Suppressor macrophage treated with lipopolysaccharide for 1 hour (primary cell): Measurements from ENCODE around the gene UGT2B11.
A peak's percentile ranks its signal among the peaks of the same experiment; 100 is the strongest.
"Not testable (repeated sequence)": the region's sequence is repeated elsewhere in the genome, so short reads cannot be mapped to it uniquely, and the experiment has no call there.

Experiments
- DNase-seq, 3 donors: peaks; one replicate each; pipeline ENCODE4 v3.0.0-alpha.2; 2020 to 2022

The UGT2B11 gene

DNA sequence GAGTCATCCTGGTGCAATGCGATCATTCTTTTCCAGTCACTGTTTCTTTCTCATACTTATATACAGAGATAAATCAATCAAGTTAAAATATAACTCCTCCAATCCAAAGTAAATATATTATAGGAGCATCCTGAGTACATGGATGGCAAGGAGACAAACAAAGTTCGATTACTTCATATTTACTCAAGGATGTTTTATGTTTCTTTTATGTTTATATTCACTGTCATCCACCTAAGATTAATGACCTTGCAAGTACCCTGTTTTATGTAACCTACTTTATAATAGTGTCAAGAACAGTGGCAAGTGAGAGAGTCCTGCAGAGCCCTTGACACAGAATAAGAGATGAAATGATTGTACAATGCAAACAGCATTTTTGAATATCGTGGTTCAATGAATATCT lies at the start of gene UGT2B11:
TSS of gene UGT2B11 (minus strand) at position 33 of the 400 bp plus-strand sequence. CDS start at position 7, 26 bp downstream.
- DNase-seq = no peak

DNA sequence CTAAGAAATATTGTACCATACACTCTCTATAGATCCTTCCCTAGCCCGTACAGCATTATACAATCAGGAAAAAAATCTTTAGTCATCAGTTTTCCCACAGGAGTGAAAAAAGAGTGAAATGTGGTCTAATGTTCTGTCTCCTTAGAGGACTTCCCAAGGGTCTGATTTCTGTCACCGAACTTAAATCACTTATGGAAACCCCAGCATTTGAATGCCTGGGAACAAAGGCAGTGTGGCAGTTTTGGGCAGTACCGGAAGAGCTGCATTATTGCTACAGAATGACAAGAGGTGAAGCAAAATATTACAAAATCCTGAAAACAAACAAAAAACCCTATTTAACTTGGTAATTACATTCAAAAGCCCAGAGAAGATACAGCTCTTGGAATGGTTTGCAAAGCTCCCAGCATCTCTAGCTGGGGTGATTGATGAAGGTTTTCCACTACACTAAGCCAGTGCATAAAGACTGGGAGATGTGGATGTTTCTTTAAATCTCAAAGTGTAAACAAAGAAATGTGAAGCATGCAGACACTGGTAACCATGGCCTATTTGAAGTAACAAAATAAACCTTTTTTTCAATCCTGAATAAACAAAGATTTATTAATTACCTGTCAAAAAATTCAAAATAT lies 38.7 kb upstream of the UGT2B11 start:
- DNase-seq = not testable (repeated sequence)

DNA sequence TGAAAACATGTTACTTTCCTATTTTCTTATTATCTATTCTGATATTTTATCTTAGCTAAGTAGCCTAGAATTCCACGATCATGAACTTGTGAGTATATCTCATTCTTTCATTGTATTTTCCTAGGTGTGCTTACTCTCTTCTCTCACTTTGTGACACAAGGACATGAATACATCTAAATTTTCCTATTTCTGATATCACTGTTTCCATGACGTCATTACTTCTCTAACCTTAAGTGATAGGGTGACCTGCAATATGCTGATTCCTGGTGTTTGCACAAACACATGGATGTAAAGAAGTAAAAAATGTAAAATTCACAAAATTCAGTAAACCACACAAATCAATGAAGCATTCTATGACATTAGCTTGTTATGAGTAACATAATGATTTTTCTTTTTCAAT lies 36.3 kb upstream of the UGT2B11 start:
- DNase-seq = not testable (repeated sequence)

DNA sequence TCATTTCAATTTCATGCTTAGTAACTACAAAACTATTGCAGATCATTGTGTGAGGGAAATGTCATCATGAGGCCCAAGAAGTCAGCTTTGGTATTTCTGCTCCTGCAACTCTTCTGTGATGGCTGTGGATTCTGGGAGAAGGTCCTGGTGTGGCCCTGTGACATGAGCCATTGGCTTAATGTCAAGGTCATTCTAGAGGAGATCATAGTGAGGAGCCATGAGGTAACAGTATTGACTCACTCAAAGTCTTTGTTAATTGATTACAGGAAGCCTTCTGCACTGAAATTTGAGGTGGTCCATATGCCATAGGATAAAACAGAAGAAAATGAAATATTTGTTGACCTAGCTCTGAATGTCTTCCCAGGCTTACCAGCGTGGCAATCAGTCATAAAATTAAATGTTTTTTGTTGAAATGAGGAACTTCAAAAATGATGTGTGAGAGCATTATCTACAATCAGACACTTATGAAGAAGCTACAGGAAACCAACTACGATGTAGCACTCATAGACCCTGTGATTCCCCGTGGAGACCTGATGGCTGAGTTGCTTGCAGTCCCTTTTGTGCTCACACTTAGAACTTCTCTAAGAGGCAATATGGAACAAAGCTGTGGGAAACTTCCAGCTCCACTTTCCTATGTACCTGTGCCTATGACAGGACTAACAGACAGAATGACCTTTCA lies 28.2 kb upstream of the UGT2B11 start:
- DNase-seq = not testable (repeated sequence)

DNA sequence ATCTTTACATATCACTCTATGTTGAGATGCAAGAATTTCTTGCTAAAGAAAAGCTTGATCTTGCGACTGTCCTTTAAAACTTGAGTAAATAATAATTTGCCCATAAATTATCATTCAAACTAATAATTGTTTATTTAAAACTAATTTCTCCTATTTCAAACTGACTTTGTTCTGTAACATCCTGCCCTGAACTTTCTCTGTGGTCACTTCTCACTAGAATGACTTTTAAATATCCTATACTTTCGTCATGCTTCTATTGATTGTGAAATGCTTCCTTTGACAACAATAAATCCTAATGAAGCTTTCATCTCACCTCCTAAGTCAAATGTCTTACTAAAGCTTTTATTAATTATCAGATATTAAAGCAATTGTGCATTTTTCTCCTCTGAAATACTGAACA lies 27.2 kb upstream of the UGT2B11 start:
- not testable (repeated sequence) for DNase-seq

DNA sequence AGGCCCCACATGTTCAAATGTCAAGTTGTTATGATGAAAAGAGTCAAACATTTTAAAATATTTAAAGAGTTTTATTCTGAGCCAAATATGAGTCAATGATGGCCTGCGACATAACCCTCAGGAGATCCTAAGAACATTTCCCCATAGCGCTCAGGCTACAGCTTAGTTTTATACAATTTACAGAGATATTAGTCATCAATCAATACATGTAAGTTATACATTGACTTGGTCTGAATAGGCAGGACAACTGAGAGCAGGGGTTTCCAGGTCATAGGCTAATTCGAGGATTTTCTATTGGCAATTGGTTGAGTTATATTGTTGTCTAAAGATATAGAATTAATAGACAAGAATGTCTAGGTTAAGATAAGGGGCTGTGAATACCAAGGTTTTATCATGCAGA lies 26.2 kb upstream of the UGT2B11 start:
- not testable (repeated sequence) for DNase-seq

DNA sequence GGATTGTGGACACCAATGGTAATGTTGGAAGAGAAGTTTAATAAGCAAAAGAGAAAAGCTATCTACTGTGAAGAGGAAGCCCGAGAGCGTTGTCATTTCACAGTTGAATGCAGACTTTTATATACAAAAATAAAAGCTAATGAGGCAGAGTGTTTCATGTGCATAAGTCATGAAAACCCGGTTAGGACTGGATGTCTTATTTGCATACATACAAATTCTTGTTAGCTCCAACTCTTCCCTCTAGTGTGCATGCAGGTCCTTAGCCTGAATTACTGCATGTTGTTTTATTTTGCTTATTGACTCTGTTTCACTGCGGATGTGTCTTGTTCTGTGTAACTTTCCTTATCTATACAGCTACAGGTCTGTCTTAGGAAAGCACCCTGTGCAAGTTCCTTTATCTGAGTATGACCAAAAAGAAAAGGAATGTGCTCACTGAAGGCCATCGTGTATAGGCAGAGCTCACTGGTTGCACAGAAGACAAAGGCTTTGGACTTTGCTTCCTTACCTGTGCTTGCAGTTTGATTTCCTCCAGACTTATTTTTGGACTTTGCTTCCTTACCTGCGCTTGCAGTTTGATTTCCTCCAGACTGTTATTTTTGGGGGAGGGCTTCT lies 25.1 kb upstream of the UGT2B11 start:
- DNase-seq = no peak

DNA sequence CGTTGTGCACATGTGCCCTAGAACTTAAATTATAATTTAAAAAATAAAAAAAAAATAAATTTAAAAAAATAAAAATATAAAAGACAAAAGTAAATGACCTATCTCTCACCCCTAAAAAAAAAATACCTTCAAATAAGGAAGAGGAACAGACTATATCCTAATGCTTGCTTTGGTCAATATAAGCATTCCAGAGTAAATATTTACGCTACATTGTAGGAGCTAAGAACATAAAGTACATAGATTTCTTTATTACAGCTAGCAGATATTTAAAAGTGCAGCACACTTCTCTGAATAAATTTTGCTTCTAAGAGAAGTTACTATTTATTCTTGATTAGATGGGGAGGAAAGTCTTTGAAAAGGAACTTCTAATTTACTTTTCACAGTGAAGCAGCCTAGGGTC lies 24.5 kb upstream of the UGT2B11 start:
- no peak for DNase-seq

DNA sequence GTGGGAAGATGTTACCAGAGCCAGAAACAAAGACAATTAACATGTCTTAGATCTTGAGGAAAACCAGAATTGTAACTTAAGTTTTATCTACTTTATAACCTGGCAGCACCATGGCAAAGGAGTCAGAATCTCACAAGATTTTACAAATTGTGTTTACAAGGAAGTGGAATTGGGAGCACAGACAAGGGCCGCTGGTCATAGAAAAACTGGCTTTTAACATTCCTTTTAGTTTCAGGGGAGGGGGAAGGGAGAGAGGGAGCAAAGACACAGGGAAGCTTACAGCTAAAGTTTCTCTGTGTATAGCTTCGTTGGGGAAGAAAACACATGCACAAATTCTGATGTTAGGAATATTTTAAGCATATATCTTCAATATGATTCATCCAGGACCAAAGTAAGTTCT lies 10.3 kb upstream of the UGT2B11 start:
- no peak for DNase-seq

DNA sequence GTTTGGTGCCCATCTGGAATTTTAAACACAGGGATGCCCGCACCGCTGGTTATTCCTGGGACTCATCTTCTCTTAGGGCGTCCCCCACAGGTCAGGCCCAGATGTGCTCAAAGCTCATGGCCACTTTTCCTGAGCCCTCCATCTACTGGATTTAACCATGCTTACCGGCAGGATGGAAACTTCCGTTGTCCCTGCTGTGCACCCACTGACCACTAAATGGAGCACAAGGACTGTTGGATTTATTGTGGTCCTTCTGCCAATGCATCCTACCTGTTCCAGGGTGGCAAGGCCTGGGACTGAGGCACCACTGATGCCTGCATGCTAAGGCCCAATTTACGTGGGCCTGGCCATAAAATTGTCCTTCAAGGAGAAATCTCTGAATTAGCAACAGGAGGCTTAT lies 8.7 kb upstream of the UGT2B11 start:
- DNase-seq = not testable (repeated sequence)

DNA sequence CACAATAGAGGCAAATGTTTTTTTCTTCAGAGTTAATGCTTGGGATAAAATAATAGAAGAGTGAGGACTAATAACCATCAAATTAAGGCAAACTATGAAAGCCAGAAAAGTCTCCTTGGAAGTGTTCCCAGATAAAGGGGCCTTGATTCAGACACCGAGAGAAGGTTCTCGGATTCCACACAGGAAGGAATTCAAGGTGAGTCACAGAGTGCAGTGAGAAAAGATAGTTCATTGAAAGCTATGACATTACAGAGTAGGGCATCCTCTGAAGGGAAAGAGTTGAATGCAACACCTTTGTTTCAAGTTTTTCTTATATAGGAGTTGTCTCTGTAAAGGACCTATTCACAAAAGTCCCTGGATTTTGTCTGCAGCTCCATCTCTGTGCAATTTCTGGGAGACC lies 3.9 kb upstream of the UGT2B11 start:
- not testable (repeated sequence) for DNase-seq

DNA sequence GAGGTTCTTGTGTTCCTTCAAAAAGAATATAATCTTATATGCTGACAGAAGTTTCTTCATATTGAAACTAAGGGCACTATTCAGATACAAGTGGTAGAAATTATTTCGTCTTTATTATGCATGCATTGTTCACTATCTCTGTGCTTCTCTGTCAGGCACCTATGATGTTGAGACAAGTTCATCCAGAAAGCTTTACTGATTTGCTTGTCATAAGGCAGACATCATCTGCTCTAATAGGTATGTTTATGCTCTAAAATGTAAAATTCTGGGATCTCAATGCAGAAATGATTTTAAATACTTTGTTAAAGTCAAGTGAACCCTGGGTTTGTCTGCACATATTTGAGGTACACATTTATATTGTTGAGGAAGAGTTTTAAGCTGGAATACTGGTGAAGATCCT lies 3.6 kb downstream of the UGT2B11 start:
- no peak for DNase-seq

DNA sequence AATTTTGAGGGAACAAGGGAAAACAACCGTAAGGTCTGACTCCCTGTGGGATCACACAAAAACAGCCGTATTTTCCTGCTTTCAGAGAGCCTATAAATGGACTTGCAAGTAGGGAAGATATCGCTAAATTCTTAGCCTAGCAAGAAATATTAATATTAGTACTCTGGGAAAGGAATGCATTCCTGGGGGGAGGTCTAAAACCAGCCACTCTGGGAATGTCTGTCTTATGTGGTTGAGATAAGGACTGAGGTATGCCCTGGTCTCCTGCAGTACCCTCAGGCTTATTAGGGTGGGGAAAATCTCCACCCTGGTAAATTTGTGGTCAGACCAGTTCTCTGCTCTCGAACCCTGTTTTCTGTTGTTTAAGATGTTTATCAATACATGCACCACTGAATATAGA lies 16.0 kb downstream of the UGT2B11 start:
- DNase-seq = not testable (repeated sequence)

DNA sequence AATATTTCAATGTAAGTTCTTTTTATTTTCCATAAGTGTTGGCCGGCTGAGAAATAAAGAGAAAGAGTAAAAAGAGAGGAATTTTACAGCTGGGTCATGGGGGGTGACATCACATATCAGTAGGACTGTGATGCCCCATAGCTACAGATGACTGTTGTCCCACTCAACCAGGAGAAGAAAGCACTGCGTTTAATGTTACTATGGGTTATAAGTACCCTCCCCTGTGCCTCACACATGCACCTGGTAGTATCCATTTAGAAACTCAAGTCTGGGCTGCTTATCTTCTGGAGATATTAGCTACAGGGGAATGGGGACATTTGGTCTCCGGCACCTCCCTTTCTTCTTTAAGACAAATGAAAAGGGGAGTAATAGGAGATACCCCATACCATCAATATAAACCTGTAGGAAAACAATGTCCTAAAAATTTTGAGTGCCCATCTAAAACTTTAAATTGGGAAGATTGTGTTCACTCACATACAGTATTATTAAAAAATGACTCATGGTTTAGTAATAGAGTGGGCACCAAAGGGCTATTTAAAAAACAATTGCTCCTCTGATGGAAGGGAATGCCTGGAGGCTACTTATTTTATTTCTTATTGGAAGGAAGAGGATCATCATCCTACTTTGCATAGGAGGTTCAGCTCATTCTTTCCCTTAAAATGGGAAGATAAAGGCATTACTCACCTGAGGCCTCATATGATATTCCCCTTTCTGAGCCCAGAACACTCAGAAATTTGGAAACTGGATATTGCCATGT lies 18.2 kb downstream of the UGT2B11 start:
- no peak for DNase-seq

DNA sequence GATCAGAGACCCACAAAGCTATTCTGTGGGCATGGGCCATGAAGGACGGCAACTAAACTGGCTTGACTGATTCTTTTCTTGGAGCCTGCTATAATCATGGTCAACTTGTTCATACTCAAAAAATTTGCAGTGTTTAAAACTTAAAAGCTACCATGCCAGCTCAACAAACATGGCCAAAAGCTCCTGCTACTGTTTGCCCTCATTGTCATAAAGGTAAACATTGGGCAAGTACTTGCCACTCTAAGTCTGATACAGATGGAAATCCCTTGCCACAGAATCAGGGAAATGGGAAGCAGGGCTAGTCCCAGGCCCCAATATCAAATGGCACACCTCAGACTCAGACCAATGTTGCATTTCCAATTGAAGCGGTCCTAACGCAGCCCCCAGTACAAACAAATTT lies 20.4 kb downstream of the UGT2B11 start:
- no peak for DNase-seq

DNA sequence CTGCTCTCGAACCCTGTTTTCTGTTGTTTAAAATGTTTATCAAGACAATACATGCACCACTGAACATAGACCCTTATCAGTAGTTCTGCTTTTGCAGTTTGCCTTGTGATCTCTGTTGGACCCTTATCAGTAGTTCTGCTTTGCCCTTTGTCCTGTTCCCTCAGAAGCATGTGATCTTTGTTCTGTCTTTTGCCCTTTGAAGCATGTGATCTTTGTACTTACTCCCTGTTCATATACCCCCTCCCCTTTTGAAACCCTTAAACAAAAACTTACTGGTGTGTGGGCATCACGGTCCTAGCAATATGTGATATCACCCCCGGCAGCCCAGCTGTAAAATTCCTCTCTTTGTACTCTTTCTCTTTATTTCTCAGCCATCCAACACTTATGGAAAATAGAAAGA lies 22.6 kb downstream of the UGT2B11 start:
- not testable (repeated sequence) for DNase-seq

DNA sequence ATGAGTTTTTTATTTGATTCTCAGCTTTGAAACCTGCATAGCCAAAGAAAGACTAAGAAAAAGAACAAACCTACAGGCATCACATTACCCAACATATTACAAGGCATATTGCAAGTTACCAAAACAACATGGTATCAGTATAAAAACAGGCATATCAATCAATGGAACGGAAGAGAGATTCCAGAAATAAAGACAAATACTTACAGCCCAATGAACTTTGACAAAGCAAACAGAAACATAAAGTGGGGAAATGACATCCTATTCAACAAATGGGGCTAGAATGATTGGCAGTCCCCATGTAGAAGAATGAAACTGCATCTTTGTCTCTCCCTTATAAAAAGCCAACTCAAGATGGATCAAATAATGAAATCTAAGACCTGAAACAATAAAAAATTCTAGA lies 23.9 kb downstream of the UGT2B11 start:
- DNase-seq = not testable (repeated sequence)

DNA sequence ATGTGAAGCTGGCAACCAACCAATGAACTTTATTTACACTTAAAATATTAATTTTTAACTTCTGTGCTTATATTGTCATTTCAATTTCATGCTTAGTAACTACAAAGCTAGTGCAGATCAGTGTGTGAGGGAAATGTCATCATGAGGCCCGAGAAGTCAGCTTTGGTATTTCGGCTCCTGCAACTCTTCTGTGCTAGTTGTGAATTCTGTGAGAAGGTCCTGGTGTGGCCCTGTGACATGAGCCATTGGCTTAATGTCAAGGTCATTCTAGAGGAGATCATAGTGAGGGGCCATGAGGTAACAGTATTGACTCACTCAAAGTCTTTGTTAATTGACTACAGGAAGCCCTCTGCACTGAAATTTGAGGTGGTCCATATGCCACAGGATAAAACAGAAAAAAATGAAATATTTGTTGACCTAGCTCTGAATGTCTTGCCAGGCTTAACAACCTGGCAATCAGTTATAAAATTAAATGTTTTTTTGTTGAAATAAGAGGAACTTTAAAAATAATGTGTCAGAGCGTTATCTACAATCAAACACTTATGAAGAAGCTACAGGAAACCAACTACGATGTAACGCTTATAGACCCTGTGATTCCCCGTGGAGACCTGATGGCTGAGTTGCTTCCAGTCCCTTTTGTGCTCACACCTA lies 32.9 kb downstream of the UGT2B11 start:
- DNase-seq = not testable (repeated sequence)

DNA sequence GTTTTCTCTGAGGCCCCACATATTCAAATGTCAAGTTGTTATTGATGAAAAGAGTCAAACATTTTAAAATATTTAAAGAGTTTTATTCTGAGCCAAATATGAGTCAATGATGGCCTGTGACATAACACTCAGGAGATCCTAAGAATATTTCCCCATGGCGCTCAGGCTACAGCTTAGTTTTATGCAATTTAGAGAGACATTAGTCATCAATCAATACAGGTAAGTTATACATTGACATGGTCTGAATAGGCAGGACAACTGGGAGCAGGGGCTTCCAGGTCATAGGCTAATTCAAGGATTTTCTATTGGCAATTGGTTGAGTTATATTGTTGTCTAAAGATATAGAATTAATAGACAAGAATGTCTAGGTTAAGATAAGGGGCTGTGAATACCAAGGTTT lies 34.7 kb downstream of the UGT2B11 start:
- not testable (repeated sequence) for DNase-seq

DNA sequence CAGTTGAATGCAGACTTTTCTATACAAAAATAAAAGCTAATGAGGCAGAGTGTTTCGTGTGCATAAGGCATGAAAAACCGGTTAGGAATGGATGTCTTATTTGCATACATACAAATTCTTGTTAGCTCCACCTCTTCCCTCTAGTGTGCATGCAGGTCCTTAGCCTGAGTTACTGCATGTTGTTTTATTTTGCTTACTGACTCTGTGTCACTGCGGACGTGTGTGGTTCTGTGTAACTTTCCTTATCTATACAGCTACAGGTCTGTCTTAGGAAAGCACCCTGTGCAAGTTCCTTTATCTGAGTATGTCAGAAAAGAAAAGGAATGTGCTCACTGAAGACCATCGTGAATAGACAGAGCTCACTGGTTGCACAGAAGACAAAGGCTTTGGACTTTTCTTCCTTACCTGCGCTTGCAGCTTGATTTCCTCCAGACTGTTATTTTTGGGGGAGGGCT lies 35.8 kb downstream of the UGT2B11 start:
- not testable (repeated sequence) for DNase-seq

DNA sequence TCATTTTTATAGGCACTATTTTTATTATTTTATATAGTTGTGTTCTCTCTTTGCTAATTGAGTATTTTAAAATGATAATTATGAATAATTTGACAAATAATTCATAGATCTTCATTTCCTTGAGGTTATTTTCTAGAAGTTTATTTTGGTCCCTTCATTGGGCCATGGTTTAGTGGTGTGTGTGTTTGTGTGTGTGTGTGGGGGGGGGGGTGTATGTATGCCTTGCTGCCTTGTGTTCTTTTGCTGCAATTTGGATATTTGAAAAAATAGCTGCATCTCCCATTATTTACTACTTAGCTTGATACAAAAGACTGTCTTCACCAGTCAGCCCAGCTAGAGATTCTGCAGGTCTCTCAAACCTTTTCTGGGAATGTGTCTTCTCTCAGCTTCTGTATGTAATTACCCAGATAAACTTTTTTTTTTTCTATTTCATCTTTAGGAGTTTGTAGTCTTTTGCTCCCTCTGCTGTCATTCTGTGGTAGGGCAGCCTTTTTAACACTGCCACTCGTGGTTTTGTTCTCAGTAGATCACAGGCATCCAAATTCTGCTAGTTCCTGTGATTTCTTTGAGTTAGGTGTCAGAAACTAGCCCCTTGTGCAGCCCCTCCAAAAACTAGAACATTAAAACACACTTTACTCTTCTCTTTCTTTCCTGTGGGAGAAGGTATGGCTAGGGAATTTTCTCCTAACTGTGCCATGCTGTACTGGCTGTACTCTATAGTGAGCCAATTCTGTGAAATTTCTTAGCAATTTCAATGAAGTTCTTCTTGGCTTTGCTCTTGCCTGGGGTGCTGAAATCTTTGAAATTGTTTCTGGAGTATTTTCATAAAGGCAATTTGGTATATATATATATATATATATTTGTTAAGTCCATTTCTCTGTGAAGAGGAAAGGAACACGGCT lies 44.1 kb downstream of the UGT2B11 start:
- DNase-seq = peak; percentile 14 to 41 (median 24)

DNA sequence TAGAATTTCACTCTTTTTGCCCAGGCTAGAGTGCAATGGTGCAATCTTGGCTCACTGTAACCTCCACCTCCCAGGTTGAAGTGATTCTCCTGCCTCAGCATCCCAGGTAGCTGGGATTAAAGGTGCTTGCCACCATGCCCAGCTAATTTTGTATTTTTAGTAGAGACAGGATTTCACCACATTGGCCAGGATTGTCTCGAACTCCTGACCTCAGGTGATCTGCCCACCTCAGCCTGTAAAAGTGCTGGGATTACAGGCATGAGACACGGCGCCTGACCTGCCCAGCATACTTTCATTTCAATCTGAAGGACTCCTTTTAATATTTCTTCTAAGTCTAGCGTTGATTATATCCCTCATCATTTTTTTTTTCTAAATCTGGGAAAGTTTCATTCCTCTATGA lies 45.4 kb downstream of the UGT2B11 start:
- DNase-seq = not testable (repeated sequence)
